HepG2 (cell line): Measurements from ENCODE around the gene PTPRM. TPM values are rescaled to one million over a fixed set of nuclear protein-coding genes. Genes with fewer than 3 reads are reported as not detected.

ENCODE experiments used
- ARID3A ChIP-seq: IDR thresholded peaks from 2 replicates; pipeline ENCODE4 v1.6.1; 2012; ENCODE audit warnings: low read depth, low read length, improper control_type of control experiment
- ATAD3A ChIP-seq: sonication (generic); formaldehyde crosslinking; IDR thresholded peaks from 2 replicates; pipeline ENCODE4 v1.4.0; 2020; ENCODE audit warnings: missing genetic modification reagents
- CHD2 ChIP-seq: IDR thresholded peaks from 2 replicates; pipeline ENCODE4 v1.6.1; 2011; ENCODE audit warnings: low read depth, low read length, improper control_type of control experiment
- FOXO1 ChIP-seq: sonication (generic); formaldehyde crosslinking; IDR thresholded peaks from 2 replicates; pipeline ENCODE4 v1.4.0; 2020; ENCODE audit warnings: missing genetic modification reagents
- GABPA ChIP-seq, 2 experiments: IDR thresholded peaks; 2 replicates each; pipeline ENCODE4 v1.6.1; 2011 to 2016; ENCODE audit warnings: low read depth in 2 of 2, low read length in 1 of 2, missing biosample characterization in 1 of 2, missing genetic modification characterization in 1 of 2
- GATAD1 ChIP-seq: IDR thresholded peaks from 2 replicates; pipeline ENCODE4 v1.6.1; 2016; ENCODE audit warnings: missing genetic modification reagents, missing compliant biosample characterization
- HMG20A ChIP-seq: IDR thresholded peaks from 2 replicates; pipeline ENCODE4 v1.6.1; 2016; ENCODE audit warnings: borderline replicate concordance
- HNF4A ChIP-seq: sonication (generic); formaldehyde crosslinking; IDR thresholded peaks from 2 replicates; pipeline ENCODE4 v1.4.0; 2020; ENCODE audit warnings: missing genetic modification reagents
- KDM1A ChIP-seq: IDR thresholded peaks from 2 replicates; pipeline ENCODE4 v1.6.1; 2016; ENCODE audit warnings: missing compliant biosample characterization
- MEIS1 ChIP-seq: sonication (generic); formaldehyde crosslinking; IDR thresholded peaks from 2 replicates; pipeline ENCODE4 v1.9.0; 2021; ENCODE audit warnings: mild to moderate bottlenecking, missing genetic modification reagents, moderate library complexity, borderline replicate concordance
- RCOR2 ChIP-seq: IDR thresholded peaks from 2 replicates; pipeline ENCODE4 v1.6.1; 2016; ENCODE audit warnings: missing biosample characterization, missing genetic modification reagents
- RXRB ChIP-seq: IDR thresholded peaks from 2 replicates; pipeline ENCODE4 v1.6.1; 2016; ENCODE audit warnings: borderline replicate concordance, missing genetic modification reagents, missing compliant biosample characterization
- ZNF230 ChIP-seq: sonication (generic); formaldehyde crosslinking; IDR thresholded peaks from 2 replicates; pipeline ENCODE4 v1.4.0; 2020; ENCODE audit warnings: mild to moderate bottlenecking, missing genetic modification reagents
- ZNF431 ChIP-seq: sonication (generic); formaldehyde crosslinking; IDR thresholded peaks from 2 replicates; pipeline ENCODE4 v1.9.0; 2022; ENCODE audit warnings: missing genetic modification reagents, low read depth, mild to moderate bottlenecking, borderline replicate concordance
- ZNF543 ChIP-seq: sonication (generic); formaldehyde crosslinking; IDR thresholded peaks from 2 replicates; pipeline ENCODE4 v1.4.0; 2020; ENCODE audit warnings: mild to moderate bottlenecking, missing genetic modification reagents
- ZNF672 ChIP-seq: sonication (generic); formaldehyde crosslinking; IDR thresholded peaks from 2 replicates; pipeline ENCODE4 v1.8.1; 2022; ENCODE audit warnings: missing genetic modification reagents
- ZNF709 ChIP-seq: sonication (generic); formaldehyde crosslinking; IDR thresholded peaks from 2 replicates; pipeline ENCODE4 v1.5.0; 2020; ENCODE audit warnings: mild to moderate bottlenecking, missing genetic modification reagents
- ZSCAN5A ChIP-seq: sonication (generic); formaldehyde crosslinking; IDR thresholded peaks from 2 replicates; pipeline ENCODE4 v1.8.0; 2022; ENCODE audit warnings: mild to moderate bottlenecking, missing genetic modification reagents, borderline replicate concordance
- polyA plus RNA-seq, 8 experiments: library from polyadenylated mRNA; depleted of rRNA in 3 of 8; stranded (reverse) in 7 of 8; unstranded in 1 of 8; fragments of >200 nt; fragmentation: Illumina TruSeq in 4 of 8; extraction: Trizol in 4 of 8; gene quantifications; 2 replicates each; pipeline versions ENCODE4 v1.2.1 to v1.2.3, GENCODE V29; 2011 to 2016; ENCODE audit warnings: low read depth in 4 of 8, missing spikeins in 1 of 8, mixed read lengths in 1 of 8; ENCODE audit not compliant: insufficient read depth in 1 of 8
- total RNA-seq, 5 experiments: library from RNA; depleted of rRNA; stranded (reverse); fragments of >200 nt; fragmentation: Illumina TruSeq; extraction: Trizol; gene quantifications; 2 replicates each; pipeline ENCODE4 v1.2.3, GENCODE V29; 2016; ENCODE audit warnings: low read depth in 1 of 5
- TF ChIP-seq, protein P1 (sequence below): sonication (generic); formaldehyde crosslinking; IDR thresholded peaks from 2 replicates; pipeline ENCODE4 v1.4.0; 2020; ENCODE audit warnings: mild to moderate bottlenecking, missing genetic modification reagents
- TF ChIP-seq, protein P2 (sequence below): sonication (generic); formaldehyde crosslinking; conservative IDR thresholded peaks from 2 replicates; pipeline ENCODE4 v1.8.0; 2022; ENCODE audit warnings: mild to moderate bottlenecking, moderate library complexity, missing genetic modification reagents
- TF ChIP-seq, protein P3 (sequence below): sonication (generic); formaldehyde crosslinking; IDR thresholded peaks from 2 replicates; pipeline ENCODE4 v1.9.0; 2021; ENCODE audit warnings: missing genetic modification reagents, borderline replicate concordance

The PTPRM gene
- total and polyA plus RNA-seq, 2 of the 13 experiments (the other 11 are each of a cell fraction or from before 2014, with no cell fraction given): 12.6 to 108 TPM

- TF ChIP-seq ZNF543 (CRISPR knock-in tag) (no peak), RCOR2 (CRISPR knock-in tag) (peak; percentile 89), ATAD3A (no peak), HMG20A (CRISPR knock-in tag) (peak; percentile 89; the same call in 1 of the 2 replicates), ZNF230 (CRISPR knock-in tag) (no peak), ZNF672 (CRISPR knock-in tag) (no peak), KDM1A (CRISPR knock-in tag) (peak; percentile 29; the same call in 1 of the 2 replicates), CHD2 (no peak), ZNF709 (CRISPR knock-in tag) (no peak), GATAD1 (CRISPR knock-in tag) (no peak), MEIS1 (no peak), ARID3A (peak; percentile 83), RXRB (CRISPR knock-in tag) (peak; percentile 68; the same call in 1 of the 2 replicates), HNF4A (CRISPR knock-in tag) (no peak), GABPA (IDR thresholded peaks at IDR 0.05; ENCODE audit: low read depth, low read length) (no peak), GABPA (CRISPR knock-in tag; IDR thresholded peaks at IDR 0.05; ENCODE audit: low read depth) (no peak), ZSCAN5A (CRISPR knock-in tag) (no peak; the same call in 1 of the 2 replicates), ZNF431 (CRISPR knock-in tag) (no peak), FOXO1 (peak; percentile 60; the same call in 1 of the 2 replicates)
- TF ChIP-seq, protein P1, sequence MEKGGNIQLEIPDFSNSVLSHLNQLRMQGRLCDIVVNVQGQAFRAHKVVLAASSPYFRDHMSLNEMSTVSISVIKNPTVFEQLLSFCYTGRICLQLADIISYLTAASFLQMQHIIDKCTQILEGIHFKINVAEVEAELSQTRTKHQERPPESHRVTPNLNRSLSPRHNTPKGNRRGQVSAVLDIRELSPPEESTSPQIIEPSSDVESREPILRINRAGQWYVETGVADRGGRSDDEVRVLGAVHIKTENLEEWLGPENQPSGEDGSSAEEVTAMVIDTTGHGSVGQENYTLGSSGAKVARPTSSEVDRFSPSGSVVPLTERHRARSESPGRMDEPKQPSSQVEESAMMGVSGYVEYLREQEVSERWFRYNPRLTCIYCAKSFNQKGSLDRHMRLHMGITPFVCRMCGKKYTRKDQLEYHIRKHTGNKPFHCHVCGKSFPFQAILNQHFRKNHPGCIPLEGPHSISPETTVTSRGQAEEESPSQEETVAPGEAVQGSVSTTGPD (CRISPR knock-in tag): no peak
- TF ChIP-seq, protein P2, sequence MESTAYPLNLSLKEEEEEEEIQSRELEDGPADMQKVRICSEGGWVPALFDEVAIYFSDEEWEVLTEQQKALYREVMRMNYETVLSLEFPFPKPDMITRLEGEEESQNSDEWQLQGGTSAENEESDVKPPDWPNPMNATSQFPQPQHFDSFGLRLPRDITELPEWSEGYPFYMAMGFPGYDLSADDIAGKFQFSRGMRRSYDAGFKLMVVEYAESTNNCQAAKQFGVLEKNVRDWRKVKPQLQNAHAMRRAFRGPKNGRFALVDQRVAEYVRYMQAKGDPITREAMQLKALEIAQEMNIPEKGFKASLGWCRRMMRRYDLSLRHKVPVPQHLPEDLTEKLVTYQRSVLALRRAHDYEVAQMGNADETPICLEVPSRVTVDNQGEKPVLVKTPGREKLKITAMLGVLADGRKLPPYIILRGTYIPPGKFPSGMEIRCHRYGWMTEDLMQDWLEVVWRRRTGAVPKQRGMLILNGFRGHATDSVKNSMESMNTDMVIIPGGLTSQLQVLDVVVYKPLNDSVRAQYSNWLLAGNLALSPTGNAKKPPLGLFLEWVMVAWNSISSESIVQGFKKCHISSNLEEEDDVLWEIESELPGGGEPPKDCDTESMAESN (CRISPR knock-in tag): no peak
- TF ChIP-seq, protein P3, sequence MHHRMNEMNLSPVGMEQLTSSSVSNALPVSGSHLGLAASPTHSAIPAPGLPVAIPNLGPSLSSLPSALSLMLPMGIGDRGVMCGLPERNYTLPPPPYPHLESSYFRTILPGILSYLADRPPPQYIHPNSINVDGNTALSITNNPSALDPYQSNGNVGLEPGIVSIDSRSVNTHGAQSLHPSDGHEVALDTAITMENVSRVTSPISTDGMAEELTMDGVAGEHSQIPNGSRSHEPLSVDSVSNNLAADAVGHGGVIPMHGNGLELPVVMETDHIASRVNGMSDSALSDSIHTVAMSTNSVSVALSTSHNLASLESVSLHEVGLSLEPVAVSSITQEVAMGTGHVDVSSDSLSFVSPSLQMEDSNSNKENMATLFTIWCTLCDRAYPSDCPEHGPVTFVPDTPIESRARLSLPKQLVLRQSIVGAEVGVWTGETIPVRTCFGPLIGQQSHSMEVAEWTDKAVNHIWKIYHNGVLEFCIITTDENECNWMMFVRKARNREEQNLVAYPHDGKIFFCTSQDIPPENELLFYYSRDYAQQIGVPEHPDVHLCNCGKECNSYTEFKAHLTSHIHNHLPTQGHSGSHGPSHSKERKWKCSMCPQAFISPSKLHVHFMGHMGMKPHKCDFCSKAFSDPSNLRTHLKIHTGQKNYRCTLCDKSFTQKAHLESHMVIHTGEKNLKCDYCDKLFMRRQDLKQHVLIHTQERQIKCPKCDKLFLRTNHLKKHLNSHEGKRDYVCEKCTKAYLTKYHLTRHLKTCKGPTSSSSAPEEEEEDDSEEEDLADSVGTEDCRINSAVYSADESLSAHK (CRISPR knock-in tag): no peak
Measured at GRCh38 chr18:7646174-7646886, 79.2 kb downstream of the PTPRM start (continued).
